K562 treated with DMSO at 1 percent for 12 hours (cell line): ENCODE results near the gene MAP1B. TPM values are rescaled to one million over a fixed set of nuclear protein-coding genes. Genes with fewer than 3 reads are reported as not detected.

ENCODE experiments used
- total RNA-seq: library from RNA; unstranded; fragments of 300-600 nt; gene quantifications from 2 replicates; pipeline ENCODE4 v1.2.3, GENCODE V29; 2022; ENCODE audit not compliant: insufficient read depth

Gene MAP1B
- 5.3 and 23.1 TPM in 2 replicates for total RNA-seq

DNA sequence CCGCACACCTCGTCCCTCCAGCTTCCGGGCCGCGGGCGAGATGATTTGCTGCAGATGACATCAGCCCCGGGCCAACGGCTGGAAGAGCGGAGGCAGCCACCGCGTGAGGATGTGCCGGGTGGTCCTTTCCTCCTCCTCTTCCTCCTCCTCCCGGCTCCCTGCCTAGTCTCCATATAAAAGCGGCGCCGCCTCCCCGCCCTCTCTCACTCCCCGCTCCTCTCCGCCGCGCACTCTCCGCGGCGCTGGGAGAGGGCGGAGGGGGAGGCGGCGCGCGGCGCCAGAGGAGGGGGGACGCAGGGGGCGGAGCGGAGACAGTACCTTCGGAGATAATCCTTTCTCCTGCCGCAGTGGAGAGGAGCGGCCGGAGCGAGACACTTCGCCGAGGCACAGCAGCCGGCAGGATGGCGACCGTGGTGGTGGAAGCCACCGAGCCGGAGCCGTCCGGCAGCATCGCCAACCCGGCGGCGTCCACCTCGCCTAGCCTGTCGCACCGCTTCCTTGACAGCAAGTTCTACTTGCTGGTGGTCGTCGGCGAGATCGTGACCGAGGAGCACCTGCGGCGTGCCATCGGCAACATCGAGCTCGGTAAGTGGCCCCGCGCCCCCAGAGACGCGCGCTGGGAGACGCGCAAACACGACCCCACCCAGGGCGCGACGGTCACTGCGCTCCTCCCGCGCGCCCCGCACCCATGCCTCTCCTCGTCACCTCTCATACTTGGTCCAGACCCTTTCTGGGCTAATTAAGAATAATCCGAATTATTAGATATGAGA is at the start of gene MAP1B:
Gene MAP1B, plus strand, starts transcription at position 345 of the 770 bp plus-strand sequence. Its CDS starts 57 bp downstream, at position 402.

Other genes starting within 250 kb of the MAP1B start
- gene MRPS27, start 212.8 kb downstream of the MAP1B start, total RNA-seq: 27.4 and 40.2 TPM in 2 replicates
- 3.1 and 5.2 TPM in 2 replicates for gene PTCD2, start 212.9 kb downstream of the MAP1B start, total RNA-seq